Endothelial cell of umbilical vein (primary cell): ENCODE results near the gene AXIN2. TPM values are rescaled to one million over a fixed set of nuclear protein-coding genes. Genes with fewer than 3 reads are reported as not detected.

Experiments used
- BruUV-seq: library from RNA; stranded (reverse); fragments of 400-500 nt; replicated peaks from 2 replicates; lab custom pipeline; 2021; lab: Mats Ljungman, UMichigan
- CTCF ChIA-PET: fragments of 300-600, 350-600 bp; sonication (Branson Sonifier 250); formaldehyde crosslinking; loops from one replicate; lab custom pipeline; 2021; ENCODE audit warnings: antibody characterized with exemption, inconsistent platforms; lab: Charles Lee
- POLR2A ChIA-PET: fragments of 300-600, 350-600 bp; sonication (Branson Sonifier 250); formaldehyde crosslinking; loops from one replicate; lab custom pipeline; 2021; ENCODE audit warnings: antibody characterized with exemption, inconsistent platforms; lab: Charles Lee
- DNase-seq: peaks from one replicate; pipeline ENCODE4 v3.0.0-alpha.2; 2011; ENCODE audit warnings: low read depth, low spot score
- FAIRE-seq: peaks from 2 replicates; lab custom pipeline; 2011; peaks lifted over from hg19 to GRCh38; lab: Jason Lieb, UNC
- H2AFZ ChIP-seq: 2 replicates; pipeline ENCODE4 v1.6.0; 2012; ENCODE audit warnings: low read depth, low read length, control low read depth, inconsistent platforms
- H3K27ac ChIP-seq: 2 replicates; pipeline ENCODE4 v1.5.1; 2011; ENCODE audit warnings: low read depth, mild to moderate bottlenecking, control low read depth, low read length, moderate library complexity; ENCODE audit not compliant: insufficient read depth
- H3K27me3 ChIP-seq, 2 experiments: 2 replicates each; pipeline versions ENCODE4 v1.6.0 to v1.6.1; 2011; ENCODE audit warnings: low read length in 2 of 2, mixed read lengths in 1 of 2; ENCODE audit not compliant: control insufficient read depth in 2 of 2, insufficient read depth in 2 of 2
- H3K36me3 ChIP-seq, 2 experiments: 2 replicates in 1 of 2; 3 replicates in 1 of 2; pipeline ENCODE4 v1.5.1; 2011; ENCODE audit warnings: low read length in 2 of 2, mild to moderate bottlenecking in 1 of 2, moderate library complexity in 1 of 2; ENCODE audit not compliant: control insufficient read depth in 2 of 2, insufficient read depth in 2 of 2; ENCODE audit errors: extremely low read depth in 1 of 2
- H3K4me1 ChIP-seq: 3 replicates; pipeline ENCODE4 v1.5.1; 2011; ENCODE audit warnings: mild to moderate bottlenecking, low read length; ENCODE audit not compliant: control insufficient read depth, insufficient read depth; ENCODE audit errors: extremely low read depth
- H3K4me2 ChIP-seq: 2 replicates; pipeline ENCODE4 v1.6.1; 2011; ENCODE audit warnings: low read length, control low read depth, mixed read lengths; ENCODE audit not compliant: insufficient read depth
- H3K4me3 ChIP-seq, 3 experiments: fragments of 200-600 bp in 1 of 3; sonication (generic), shearing (Covaris generic) in 1 of 3; replicated peaks in 1 of 3; 2 replicates each; pipeline ENCODE4 v1.5.1; 2011 to 2016; ENCODE audit warnings: control low read depth in 3 of 3, low read length in 3 of 3, mild to moderate bottlenecking in 2 of 3, inconsistent platforms in 1 of 3, low read depth in 1 of 3, moderate library complexity in 1 of 3; ENCODE audit not compliant: insufficient read depth in 1 of 3
- H3K79me2 ChIP-seq: 2 replicates; pipeline ENCODE4 v1.6.0; 2012; ENCODE audit warnings: low read length, inconsistent platforms; ENCODE audit not compliant: control insufficient read depth, insufficient read depth
- H3K9ac ChIP-seq: replicated peaks from 2 replicates; pipeline ENCODE3; 2011; ENCODE audit warnings: low read length, control low read depth; ENCODE audit not compliant: insufficient read depth; ENCODE audit errors: extremely low read depth
- H3K9me1 ChIP-seq: replicated peaks from 3 replicates; pipeline ENCODE4 v1.6.0; 2011; ENCODE audit warnings: mild to moderate bottlenecking, low read length; ENCODE audit not compliant: control insufficient read depth, insufficient read depth; ENCODE audit errors: extremely low read depth
- H3K9me3 ChIP-seq: replicated peaks from 2 replicates; pipeline ENCODE4 v1.5.1; 2012; ENCODE audit warnings: low read length, inconsistent platforms; ENCODE audit not compliant: control insufficient read depth, insufficient read depth
- H4K20me1 ChIP-seq: replicated peaks from 2 replicates; pipeline ENCODE3; 2011; ENCODE audit warnings: mild to moderate bottlenecking, low read length; ENCODE audit not compliant: control insufficient read depth, insufficient read depth; ENCODE audit errors: extremely low read depth
- EZH2 ChIP-seq: IDR thresholded peaks from 2 replicates; pipeline ENCODE4 v1.6.1; 2012; ENCODE audit warnings: borderline replicate concordance, low read depth, mild to moderate bottlenecking, moderate library complexity, low read length, inconsistent platforms; ENCODE audit not compliant: severe bottlenecking
- FOS ChIP-seq: IDR thresholded peaks from 2 replicates; pipeline ENCODE4 v1.6.1; 2011; ENCODE audit warnings: mild to moderate bottlenecking, low read length, moderate library complexity, borderline replicate concordance; ENCODE audit not compliant: insufficient read depth
- GATA2 ChIP-seq: IDR thresholded peaks from 2 replicates; pipeline ENCODE4 v1.7.0; 2011; ENCODE audit warnings: low read depth, mild to moderate bottlenecking, moderate library complexity, mixed read lengths, low read length; ENCODE audit not compliant: insufficient read length, insufficient read depth
- JUN ChIP-seq: IDR thresholded peaks from 2 replicates; pipeline ENCODE4 v1.6.1; 2011; ENCODE audit warnings: borderline replicate concordance, low read depth; ENCODE audit not compliant: insufficient read length, insufficient read depth
- MAX ChIP-seq: IDR thresholded peaks from 2 replicates; pipeline ENCODE4 v1.6.1; 2011; ENCODE audit not compliant: insufficient read depth, insufficient read length
- MYC ChIP-seq: IDR thresholded peaks from one replicate; pipeline ENCODE4 v1.6.1; 2011; ENCODE audit warnings: mild to moderate bottlenecking, low read depth, low read length
- POLR2A ChIP-seq: IDR thresholded peaks from 2 replicates; pipeline ENCODE4 v1.6.1; 2012; ENCODE audit warnings: low read depth, mild to moderate bottlenecking, control low read depth, low read length
- POLR2AphosphoS5 ChIP-seq: IDR thresholded peaks from 2 replicates; pipeline ENCODE4 v1.6.1; 2012; ENCODE audit warnings: low read depth, mild to moderate bottlenecking, control low read depth, low read length, moderate library complexity; ENCODE audit not compliant: insufficient read depth
- dilution Hi-C: fragments of 300-500 bp; cut with MboI; formaldehyde crosslinking; loops from one replicate; pipeline ENCODE4 v1.15.0; 2019; ENCODE audit warnings: low sequenced_read_pairs; ENCODE audit not compliant: extremely low pct_ligation_motif_present
- intact Hi-C: fragments of 100-400 bp; cut with micrococcal nuclease; formaldehyde crosslinking; loops from one replicate; pipeline ENCODE4 v1.10.0; 2022
- polyA plus RNA-seq, 4 experiments: library from polyadenylated mRNA; depleted of rRNA in 3 of 4; stranded (reverse) in 3 of 4; unstranded in 1 of 4; fragments of >200 nt; gene quantifications; 2 replicates each; pipeline versions ENCODE4 v1.2.1 to v1.2.3, GENCODE V29; 2011 to 2012; ENCODE audit warnings: missing spikeins in 1 of 4
- total RNA-seq: library from RNA; stranded (reverse); gene quantifications from 2 replicates; pipeline ENCODE4 v1.2.3, GENCODE V29; 2021
- TF ChIP-seq, protein P1 (sequence below), 2 donors: IDR thresholded peaks; 1 replicate in 1 of 2; 2 replicates in 1 of 2; pipeline ENCODE4 v1.5.1; 2011; ENCODE audit warnings: low read length in 2 of 2, mild to moderate bottlenecking in 2 of 2, moderate library complexity in 2 of 2, control low read depth in 1 of 2, inconsistent platforms in 1 of 2, low read depth in 1 of 2; ENCODE audit not compliant: insufficient read depth in 1 of 2; ENCODE audit errors: extremely low read depth in 1 of 2

AXIN2 gene
- total and polyA plus RNA-seq, 2 donors (not counting 3 experiments of a cell fraction or from before 2014, with no cell fraction given): 1.3 to 3.0 TPM

DNA sequence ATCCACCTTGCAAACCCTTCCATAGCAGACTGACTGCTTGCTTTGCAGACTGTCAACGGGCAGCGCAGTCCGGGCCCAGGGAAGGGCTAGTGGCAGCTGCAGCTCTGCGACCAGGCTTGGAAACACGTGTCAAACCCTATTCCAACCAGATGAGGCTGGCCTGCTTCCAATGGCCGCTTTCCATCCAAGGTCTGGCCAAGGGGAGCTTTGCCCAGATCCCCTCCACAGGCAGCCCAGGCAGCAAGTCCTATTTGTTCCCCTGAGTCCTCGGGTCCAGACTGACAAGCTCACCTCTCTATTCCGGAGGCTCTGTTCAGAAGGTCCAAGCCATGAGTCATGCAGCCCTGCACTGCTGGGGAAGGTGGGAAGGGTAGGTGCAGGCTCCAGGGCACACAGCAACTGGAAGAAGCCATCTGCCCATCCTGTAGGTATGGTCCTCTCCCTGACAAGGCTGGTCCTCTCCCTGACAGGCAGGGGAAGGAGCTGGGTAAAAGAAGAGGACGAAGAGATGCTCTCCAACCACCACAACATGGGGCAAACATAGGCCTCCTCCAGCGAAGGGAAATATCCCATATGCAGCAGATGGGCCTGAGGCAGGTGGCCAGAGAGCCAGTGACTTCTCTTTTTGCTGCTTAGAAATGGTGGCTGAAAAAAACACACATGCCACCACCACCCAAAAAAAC is 22.6 kb upstream of the AXIN2 start:
- DNase-seq (no peak), FAIRE-seq (no peak)
- no peak overlapping the region for H3K4me3 ChIP-seq
- H2AFZ ChIP-seq: no peak overlapping the region
- H3K4me2 ChIP-seq: no peak overlapping the region
- no peaks in the 10 kb centered on the region for H3K9me3 ChIP-seq
- dilution Hi-C loops (no loop called here), intact Hi-C loops (no loop called here)
- no peak overlapping the region for H3K9ac ChIP-seq
- H3K27ac ChIP-seq: no peak overlapping the region
- POLR2A ChIA-PET: no interaction called here
- TF ChIP-seq JUN: no peak
- TF ChIP-seq FOS: no peak
- TF ChIP-seq POLR2AphosphoS5: no peak
- no peak for TF ChIP-seq MAX
- no peaks in the 10 kb centered on the region for H3K36me3 ChIP-seq
- H3K79me2 ChIP-seq: no peaks in the 10 kb centered on the region
- no TSS peak for BruUV-seq
- no peaks in the 10 kb centered on the region for H3K27me3 ChIP-seq
- CTCF ChIA-PET: no interaction called here
- no peaks in the 10 kb centered on the region for H4K20me1 ChIP-seq
- no peaks in the 10 kb centered on the region for H3K9me1 ChIP-seq
- no peaks in the 10 kb centered on the region for H3K4me1 ChIP-seq

DNA sequence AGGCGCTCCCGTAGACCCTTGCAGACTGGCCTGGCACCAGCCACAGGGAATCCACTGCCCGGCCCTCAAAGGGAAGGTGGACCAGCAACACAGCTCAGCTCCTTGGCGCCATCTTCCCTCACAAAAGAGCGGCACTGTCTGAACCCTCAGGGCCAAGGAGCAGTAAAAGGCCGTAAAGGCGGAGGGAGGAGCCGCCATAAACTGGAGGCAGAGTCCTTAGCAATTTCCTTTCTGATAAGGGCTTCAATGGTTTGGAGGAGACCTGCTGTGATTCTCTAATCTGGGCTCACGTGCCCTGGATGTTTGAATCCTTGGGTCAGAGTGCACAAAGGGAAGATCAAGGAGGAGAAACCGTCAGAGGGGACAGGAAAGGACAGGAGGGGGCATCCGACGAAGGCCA is 15.5 kb upstream of the AXIN2 start:
- Histone ChIP-seq H2AFZ (no peak overlapping the region), H3K27me3 (no peaks in the 10 kb centered on the region), H3K4me1 (no peaks in the 10 kb centered on the region), H3K27ac (no peak overlapping the region), H4K20me1 (no peaks in the 10 kb centered on the region), H3K79me2 (no peaks in the 10 kb centered on the region), H3K4me3 (no peak overlapping the region), H3K9ac (no peak overlapping the region), H3K9me3 (no peaks in the 10 kb centered on the region), H3K4me2 (no peak overlapping the region), H3K9me1 (no peaks in the 10 kb centered on the region), H3K36me3 (no peaks in the 10 kb centered on the region)
- ChIA-PET POLR2A (no interaction called here), CTCF (no interaction called here)
- dilution Hi-C loops (no loop called here), intact Hi-C loops (no loop called here)
- TF ChIP-seq GATA2 (no peak), MYC (no peak), JUN (no peak), POLR2A (no peak), MAX (no peak), FOS (no peak), EZH2 (no peak), POLR2AphosphoS5 (no peak)
- TF ChIP-seq, protein P1, sequence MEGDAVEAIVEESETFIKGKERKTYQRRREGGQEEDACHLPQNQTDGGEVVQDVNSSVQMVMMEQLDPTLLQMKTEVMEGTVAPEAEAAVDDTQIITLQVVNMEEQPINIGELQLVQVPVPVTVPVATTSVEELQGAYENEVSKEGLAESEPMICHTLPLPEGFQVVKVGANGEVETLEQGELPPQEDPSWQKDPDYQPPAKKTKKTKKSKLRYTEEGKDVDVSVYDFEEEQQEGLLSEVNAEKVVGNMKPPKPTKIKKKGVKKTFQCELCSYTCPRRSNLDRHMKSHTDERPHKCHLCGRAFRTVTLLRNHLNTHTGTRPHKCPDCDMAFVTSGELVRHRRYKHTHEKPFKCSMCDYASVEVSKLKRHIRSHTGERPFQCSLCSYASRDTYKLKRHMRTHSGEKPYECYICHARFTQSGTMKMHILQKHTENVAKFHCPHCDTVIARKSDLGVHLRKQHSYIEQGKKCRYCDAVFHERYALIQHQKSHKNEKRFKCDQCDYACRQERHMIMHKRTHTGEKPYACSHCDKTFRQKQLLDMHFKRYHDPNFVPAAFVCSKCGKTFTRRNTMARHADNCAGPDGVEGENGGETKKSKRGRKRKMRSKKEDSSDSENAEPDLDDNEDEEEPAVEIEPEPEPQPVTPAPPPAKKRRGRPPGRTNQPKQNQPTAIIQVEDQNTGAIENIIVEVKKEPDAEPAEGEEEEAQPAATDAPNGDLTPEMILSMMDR (IDR thresholded peaks at IDR 0.05; ENCODE audit: extremely low read depth in 1 of 2, insufficient read depth in 1 of 2, low read depth in 1 of 2, low read length in 2 of 2): no peak
- FAIRE-seq (no peak), DNase-seq (no peak)
- BruUV-seq: no TSS peak
